ENCODE data around the gene COMMD4. TPM values are rescaled to one million over a fixed set of nuclear protein-coding genes. Genes with fewer than 3 reads are reported as not detected.
"Not testable (repeated sequence)": the region's sequence is repeated elsewhere in the genome, so short reads cannot be mapped to it uniquely, and the experiment has no call there.

The COMMD4 gene
- total RNA-seq, 1 experiment from 2014 or later = 185 TPM

DNA sequence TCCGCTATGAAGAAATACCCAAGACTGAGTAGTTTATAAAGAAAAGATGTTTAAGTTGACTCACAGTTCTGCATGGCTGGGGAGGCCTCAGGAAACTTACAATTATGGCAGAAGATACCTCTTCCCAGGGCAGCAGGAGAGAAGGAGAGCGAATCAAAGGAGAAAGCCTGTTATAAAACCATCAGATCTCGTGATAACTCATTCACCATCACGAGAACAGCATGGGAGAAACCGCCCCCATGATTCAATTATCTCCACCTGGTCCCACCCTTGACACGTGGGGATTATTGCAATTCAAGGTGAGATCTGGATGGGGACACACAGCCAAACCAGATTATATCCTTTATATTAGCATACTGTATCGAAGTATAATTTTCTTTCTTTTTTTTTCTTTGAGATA lies 3.8 kb upstream of the COMMD4 start:
- DNase-seq (ENCODE audit: low read depth) = not testable (repeated sequence)

DNA sequence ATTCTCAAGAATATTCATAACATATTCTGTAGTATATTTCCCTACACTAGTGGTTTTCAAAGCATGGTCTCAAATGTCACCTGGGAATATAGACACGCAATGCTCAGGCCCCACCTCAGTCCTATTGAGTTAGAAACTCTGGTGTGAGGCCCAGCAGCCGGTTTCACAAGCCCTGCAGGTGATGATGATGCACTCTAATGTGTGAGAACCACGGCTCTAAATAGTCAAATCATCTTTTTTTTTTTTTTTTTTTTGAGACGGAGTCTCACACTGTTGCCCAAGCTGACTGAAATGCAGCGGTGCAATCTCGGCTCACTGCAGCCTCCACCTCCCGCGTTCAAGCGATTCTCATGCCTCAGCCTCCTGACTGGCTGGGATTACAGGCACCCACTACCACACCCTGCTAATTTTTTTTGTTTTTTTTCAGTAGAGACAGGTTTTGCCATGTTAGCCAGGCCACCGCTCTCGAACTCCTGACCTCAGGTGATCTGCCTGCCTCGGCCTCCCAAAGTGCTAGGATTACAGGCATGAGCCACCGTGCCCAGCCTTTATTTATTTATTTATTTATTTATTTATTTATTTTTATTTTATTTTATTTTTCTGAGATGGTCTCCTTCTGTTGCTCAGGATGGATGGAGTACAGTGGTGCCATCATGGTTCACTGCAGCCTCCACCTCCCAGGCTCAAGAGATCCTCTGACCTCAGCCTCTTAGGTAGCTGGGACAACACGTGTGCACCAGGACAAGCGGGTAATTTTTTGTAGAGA lies 2.0 kb upstream of the COMMD4 start:
- DNase-seq (ENCODE audit: low read depth) = not testable (repeated sequence)

DNA sequence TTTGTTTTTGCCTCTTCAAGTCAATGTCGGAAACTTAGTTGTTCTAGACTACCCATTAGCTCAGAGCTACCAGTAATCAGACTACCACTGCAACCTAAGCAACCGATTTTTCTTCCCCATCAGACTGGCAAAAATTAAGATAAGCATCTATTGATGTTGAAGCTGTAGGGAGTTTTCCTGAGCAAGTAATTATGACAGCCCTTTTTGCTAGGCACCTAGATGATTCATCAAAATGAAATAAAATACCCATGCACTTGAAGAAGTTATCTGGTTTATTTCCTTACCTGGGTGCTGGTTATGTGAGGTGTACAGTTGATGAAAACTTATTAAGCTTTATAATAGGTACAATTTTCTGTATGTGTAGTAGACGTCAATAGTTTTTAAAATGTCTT lies 554 bp upstream of the COMMD4 start:
- no peak for DNase-seq (ENCODE audit: low read depth)

GRCh38 chr15:75338661-75339240 lies 2.9 kb downstream of the COMMD4 start:
- DNase-seq (ENCODE audit: low read depth) = no peak

GRCh38 chr15:75339531-75340240 lies 3.8 kb downstream of the COMMD4 start:
- DNase-seq (ENCODE audit: low read depth) = no peak

DNA sequence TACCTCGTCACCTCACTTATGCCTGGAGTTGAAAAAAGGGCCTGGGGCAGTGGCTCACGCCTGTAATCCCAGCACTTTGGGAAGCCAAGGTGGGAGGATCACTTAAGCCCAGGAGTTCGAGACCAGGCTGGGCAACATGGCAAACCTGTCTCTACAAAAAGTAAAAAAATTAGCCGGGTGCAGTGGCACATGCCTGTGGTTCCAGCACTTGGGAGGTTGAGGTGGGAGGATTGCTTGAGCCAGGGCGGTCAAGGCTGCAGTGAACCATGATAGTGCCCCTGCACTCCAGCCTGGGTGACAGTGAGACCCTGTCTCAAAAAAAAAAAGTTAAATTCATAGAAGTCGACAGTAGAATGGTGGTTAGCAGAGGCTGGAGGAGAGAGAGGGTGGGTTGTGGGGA lies 6.4 kb downstream of the COMMD4 start:
- DNase-seq (ENCODE audit: low read depth) = no peak

- DNase-seq (ENCODE audit: low read depth) = not testable (repeated sequence)
Observed at GRCh38 chr15:75343953-75344352, 8.1 kb downstream of the COMMD4 start.

- DNase-seq (ENCODE audit: low read depth) = no peak
Observed at GRCh38 chr15:75346796-75347221, 10.9 kb downstream of the COMMD4 start, which contains the start of gene NEIL1. Gene NEIL1, plus strand, starts transcription at chr15:75347039. Its CDS starts 1,867 bp downstream, at chr15:75348906.

- DNase-seq (ENCODE audit: low read depth) = no peak
Observed at GRCh38 chr15:75347222-75348033, 11.6 kb downstream of the COMMD4 start.

- no peak for DNase-seq (ENCODE audit: low read depth)
Observed at GRCh38 chr15:75348034-75348561, 12.2 kb downstream of the COMMD4 start.

DNA sequence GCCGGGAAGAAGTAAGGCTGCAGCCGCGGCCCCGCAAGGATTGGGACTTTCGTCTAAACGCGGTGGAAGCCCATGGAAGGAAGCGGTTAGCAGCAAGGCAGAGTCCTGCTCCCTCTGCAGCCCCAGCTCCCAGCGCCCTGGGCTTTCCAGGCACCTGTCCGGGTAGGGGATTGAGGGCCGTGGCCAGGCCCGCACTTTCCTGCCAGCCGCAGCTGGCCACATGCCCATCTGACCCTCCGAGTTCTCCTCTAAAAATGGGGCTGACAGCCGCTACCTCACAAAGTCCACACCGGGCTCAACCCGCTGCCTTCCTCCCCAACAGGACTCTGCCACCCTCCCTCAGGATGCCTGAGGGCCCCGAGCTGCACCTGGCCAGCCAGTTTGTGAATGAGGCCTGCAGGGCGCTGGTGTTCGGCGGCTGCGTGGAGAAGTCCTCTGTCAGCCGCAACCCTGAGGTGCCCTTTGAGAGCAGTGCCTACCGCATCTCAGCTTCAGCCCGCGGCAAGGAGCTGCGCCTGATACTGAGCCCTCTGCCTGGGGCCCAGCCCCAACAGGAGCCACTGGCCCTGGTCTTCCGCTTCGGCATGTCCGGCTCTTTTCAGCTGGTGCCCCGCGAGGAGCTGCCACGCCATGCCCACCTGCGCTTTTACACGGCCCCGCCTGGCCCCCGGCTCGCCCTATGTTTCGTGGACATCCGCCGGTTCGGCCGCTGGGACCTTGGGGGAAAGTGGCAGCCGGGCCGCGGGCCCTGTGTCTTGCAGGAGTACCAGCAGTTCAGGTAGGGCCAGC lies 12.9 kb downstream of the COMMD4 start:
- DNase-seq (ENCODE audit: low read depth) = no peak

DNA sequence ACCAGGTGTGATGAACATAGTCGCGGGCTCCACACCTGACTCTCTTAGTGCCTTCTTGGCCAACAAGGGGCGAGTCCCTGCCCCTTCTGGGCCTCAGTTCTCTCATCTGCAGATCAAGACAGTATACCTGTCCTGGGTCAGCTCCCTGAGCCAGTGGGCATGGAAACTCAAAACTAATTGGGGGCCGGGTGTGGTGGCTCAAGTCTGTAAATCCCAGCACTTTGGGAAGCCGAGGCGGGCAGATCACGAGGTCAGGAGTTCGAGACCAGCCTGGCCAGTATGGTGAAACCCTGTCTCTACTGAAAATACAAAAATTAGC lies 13.4 kb downstream of the COMMD4 start:
- DNase-seq (ENCODE audit: low read depth) = not testable (repeated sequence)

- no peak for DNase-seq (ENCODE audit: low read depth)
Observed at GRCh38 chr15:75349851-75350588, 14.2 kb downstream of the COMMD4 start.

- DNase-seq (ENCODE audit: low read depth) = no peak
Observed at GRCh38 chr15:75350601-75351361, 14.9 kb downstream of the COMMD4 start.

GRCh38 chr15:75352186-75353080 lies 16.6 kb downstream of the COMMD4 start:
- no peak for DNase-seq (ENCODE audit: low read depth)

- DNase-seq (ENCODE audit: low read depth) = no peak
Observed at GRCh38 chr15:75353604-75354003, 17.7 kb downstream of the COMMD4 start.

DNA sequence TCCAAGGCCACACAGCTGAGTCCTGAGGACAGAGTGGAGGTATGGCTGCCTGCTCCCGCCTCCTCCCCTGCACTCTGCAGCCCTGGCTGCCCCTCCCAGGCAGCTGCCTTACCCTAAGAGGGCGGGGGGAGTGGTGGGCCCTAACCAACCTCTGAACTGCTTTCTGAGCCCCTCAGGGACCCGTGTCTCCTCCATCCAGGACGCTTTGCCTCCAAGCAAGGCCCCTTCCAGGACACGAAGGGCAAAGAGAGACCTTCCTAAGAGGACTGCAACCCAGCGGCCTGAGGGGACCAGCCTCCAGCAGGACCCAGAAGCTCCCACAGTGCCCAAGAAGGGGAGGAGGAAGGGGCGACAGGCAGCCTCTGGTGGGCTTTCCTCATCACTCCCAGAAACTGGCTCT lies 18.6 kb downstream of the COMMD4 start:
- DNase-seq (ENCODE audit: low read depth) = no peak

DNA sequence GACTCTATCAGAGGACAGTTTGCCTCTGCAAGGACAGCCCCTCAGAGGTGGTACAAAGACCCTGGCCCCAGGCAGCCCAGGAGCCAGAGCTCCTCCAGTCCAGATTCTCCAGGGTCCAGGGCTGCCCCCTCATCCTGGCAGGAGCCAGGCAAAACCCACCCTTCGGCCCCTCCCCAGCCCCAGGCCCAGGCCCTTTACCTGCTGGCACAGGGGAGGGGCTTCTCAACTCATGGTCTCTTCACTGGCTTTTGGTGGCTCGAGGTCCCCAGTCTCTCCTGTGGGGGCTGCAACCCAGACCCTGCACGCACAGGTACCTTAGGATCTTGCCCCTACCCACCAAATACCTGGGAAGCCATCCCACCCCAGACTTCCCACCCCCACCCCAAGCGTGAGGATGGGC lies 19.5 kb downstream of the COMMD4 start:
- DNase-seq (ENCODE audit: low read depth) = no peak
